ENCODE measurements around the gene NAP1L4.

NAP1L4 gene

DNA sequence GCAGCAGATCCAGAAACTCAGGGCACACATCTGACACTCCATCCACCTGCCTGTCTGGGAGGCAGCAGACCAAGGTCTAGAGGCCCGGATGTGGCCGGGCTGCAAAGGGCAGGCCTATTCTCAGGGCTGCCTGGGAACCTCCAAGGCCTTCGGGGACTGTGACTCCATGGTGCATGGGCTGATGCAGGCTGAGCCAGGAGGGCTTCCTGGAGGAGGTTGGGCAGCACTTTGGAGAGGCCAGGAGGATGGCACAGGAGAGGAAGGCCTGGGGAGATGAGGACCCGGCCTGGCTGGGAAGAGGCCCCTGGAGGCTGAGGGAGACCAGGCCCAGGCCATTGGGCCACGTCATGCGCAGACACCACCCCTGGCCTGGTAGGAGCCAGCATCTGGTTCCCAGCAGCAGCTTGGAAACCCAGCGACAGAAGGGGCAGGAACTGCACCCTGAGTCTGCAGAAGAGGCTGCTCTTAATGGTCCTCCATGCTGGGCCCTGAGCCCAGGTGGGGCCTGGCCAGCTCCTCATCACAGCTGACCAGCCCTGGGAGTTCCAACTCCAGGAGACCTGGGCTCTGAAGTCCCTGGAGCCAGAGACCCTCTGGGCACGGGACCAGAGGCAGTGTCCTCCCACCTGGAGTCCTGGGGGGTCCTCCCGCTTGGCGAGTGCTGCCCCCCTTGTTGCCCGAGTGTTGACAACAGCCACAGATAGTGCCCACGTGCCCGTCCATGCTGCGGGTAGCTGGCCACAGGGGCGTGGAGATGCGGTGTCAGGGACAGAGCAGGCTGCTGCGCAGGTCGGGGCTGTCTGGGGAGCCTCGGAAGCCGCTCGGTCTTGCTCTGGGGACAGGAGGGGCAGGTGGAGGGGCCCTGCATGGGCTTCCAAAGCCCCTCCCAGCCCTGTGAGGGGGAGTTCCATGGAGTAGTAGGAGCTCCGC, 68.4 kb downstream of the NAP1L4 start:
- H2AFZ ChIP-seq (ENCODE audit: low read length), result no peak overlapping the region
- no peak overlapping the region for H3K27ac ChIP-seq (ENCODE audit: low read depth, low read length, poor library complexity, severe bottlenecking)
- no peaks in the 10 kb centered on the region for H3K4me1 ChIP-seq (ENCODE audit: insufficient read depth, low read length, severe bottlenecking)
- no peaks in the 10 kb centered on the region for H3K79me2 ChIP-seq (ENCODE audit: insufficient read depth, low read length)
- peaks cover 4% of the 10 kb centered on the region; the same call in 1 of the 2 replicates for H3K27me3 ChIP-seq (ENCODE audit: insufficient read depth, low read length)
- no peaks in the 10 kb centered on the region for H3K36me3 ChIP-seq (ENCODE audit: insufficient read depth, low read length)
- H3F3A ChIP-seq (ENCODE audit: insufficient read depth, low read length), result no peaks in the 10 kb centered on the region
- TF ChIP-seq, protein P1, sequence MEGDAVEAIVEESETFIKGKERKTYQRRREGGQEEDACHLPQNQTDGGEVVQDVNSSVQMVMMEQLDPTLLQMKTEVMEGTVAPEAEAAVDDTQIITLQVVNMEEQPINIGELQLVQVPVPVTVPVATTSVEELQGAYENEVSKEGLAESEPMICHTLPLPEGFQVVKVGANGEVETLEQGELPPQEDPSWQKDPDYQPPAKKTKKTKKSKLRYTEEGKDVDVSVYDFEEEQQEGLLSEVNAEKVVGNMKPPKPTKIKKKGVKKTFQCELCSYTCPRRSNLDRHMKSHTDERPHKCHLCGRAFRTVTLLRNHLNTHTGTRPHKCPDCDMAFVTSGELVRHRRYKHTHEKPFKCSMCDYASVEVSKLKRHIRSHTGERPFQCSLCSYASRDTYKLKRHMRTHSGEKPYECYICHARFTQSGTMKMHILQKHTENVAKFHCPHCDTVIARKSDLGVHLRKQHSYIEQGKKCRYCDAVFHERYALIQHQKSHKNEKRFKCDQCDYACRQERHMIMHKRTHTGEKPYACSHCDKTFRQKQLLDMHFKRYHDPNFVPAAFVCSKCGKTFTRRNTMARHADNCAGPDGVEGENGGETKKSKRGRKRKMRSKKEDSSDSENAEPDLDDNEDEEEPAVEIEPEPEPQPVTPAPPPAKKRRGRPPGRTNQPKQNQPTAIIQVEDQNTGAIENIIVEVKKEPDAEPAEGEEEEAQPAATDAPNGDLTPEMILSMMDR (IDR thresholded peaks at IDR 0.05; ENCODE audit: low read length), result no peak
- no peak for TF ChIP-seq EZH2 (IDR thresholded peaks at IDR 0.05; ENCODE audit: borderline replicate concordance, low read length)
- H3K4me2 ChIP-seq (ENCODE audit: low read length), result no peak overlapping the region
- no peak overlapping the region for H3K9ac ChIP-seq (ENCODE audit: low read length)
- H3K9me2 ChIP-seq (ENCODE audit: low read depth, low read length), result no peaks in the 10 kb centered on the region
- no peak overlapping the region for H3K4me3 ChIP-seq (ENCODE audit: low read depth, low read length, poor library complexity, severe bottlenecking)
- no peaks in the 10 kb centered on the region for H3K9me3 ChIP-seq (ENCODE audit: low read length)
- H4K20me1 ChIP-seq (ENCODE audit: insufficient read depth, low read length), result no peaks in the 10 kb centered on the region

DNA sequence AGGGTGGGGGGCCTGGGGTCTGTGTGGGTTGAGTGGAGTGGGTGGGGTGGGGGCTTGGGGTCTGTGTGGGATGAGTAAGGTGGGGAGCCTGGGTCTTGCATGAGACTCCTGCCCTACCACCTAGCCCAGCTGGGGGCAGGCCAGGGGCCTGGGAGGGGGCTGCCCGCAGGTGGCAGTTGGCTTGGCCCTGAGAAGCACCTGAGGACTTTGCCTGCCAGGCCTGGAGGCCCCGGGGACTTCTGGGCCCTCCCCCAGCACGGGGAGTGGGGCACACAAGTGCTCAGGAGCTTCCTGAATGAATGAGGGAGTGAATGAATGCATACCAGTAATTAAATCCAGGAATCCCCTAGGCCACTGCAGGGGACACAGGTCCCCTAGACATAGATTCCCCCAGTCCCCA, 69.5 kb downstream of the NAP1L4 start:
- Histone ChIP-seq H4K20me1 (ENCODE audit: insufficient read depth, low read length) (no peaks in the 10 kb centered on the region), H3K9ac (ENCODE audit: low read length) (no peak overlapping the region), H3K27me3 (ENCODE audit: insufficient read depth, low read length) (peaks cover 4% of the 10 kb centered on the region; the same call in 1 of the 2 replicates), H3K36me3 (ENCODE audit: insufficient read depth, low read length) (no peaks in the 10 kb centered on the region), H3K79me2 (ENCODE audit: insufficient read depth, low read length) (no peaks in the 10 kb centered on the region), H2AFZ (ENCODE audit: low read length) (no peak overlapping the region), H3K4me1 (ENCODE audit: insufficient read depth, low read length, severe bottlenecking) (no peaks in the 10 kb centered on the region), H3K4me3 (ENCODE audit: low read depth, low read length, poor library complexity, severe bottlenecking) (no peak overlapping the region), H3K9me3 (ENCODE audit: low read length) (no peaks in the 10 kb centered on the region), H3K27ac (ENCODE audit: low read depth, low read length, poor library complexity, severe bottlenecking) (no peak overlapping the region), H3K9me2 (ENCODE audit: low read depth, low read length) (no peaks in the 10 kb centered on the region), H3F3A (ENCODE audit: insufficient read depth, low read length) (no peaks in the 10 kb centered on the region), H3K4me2 (ENCODE audit: low read length) (no peak overlapping the region)
- TF ChIP-seq, protein P1 (IDR thresholded peaks at IDR 0.05; ENCODE audit: low read length), result no peak
- no peak for TF ChIP-seq EZH2 (IDR thresholded peaks at IDR 0.05; ENCODE audit: borderline replicate concordance, low read length)

GRCh38 chr11:2921742-2922493, 70.2 kb downstream of the NAP1L4 start:
- H3K79me2 ChIP-seq (ENCODE audit: insufficient read depth, low read length), result no peaks in the 10 kb centered on the region
- H3K36me3 ChIP-seq (ENCODE audit: insufficient read depth, low read length), result no peaks in the 10 kb centered on the region
- no peak overlapping the region for H3K4me2 ChIP-seq (ENCODE audit: low read length)
- no peak overlapping the region for H2AFZ ChIP-seq (ENCODE audit: low read length)
- H3K27me3 ChIP-seq (ENCODE audit: insufficient read depth, low read length), result peaks cover 4% of the 10 kb centered on the region; the same call in 1 of the 2 replicates
- H3K27ac ChIP-seq (ENCODE audit: low read depth, low read length, poor library complexity, severe bottlenecking), result no peak overlapping the region
- no peak overlapping the region for H3K4me3 ChIP-seq (ENCODE audit: low read depth, low read length, poor library complexity, severe bottlenecking)
- H3K4me1 ChIP-seq (ENCODE audit: insufficient read depth, low read length, severe bottlenecking), result no peaks in the 10 kb centered on the region
- H3K9me2 ChIP-seq (ENCODE audit: low read depth, low read length), result no peaks in the 10 kb centered on the region
- H3K9ac ChIP-seq (ENCODE audit: low read length), result no peak overlapping the region
- TF ChIP-seq, protein P1 (IDR thresholded peaks at IDR 0.05; ENCODE audit: low read length), result no peak
- no peak for TF ChIP-seq EZH2 (IDR thresholded peaks at IDR 0.05; ENCODE audit: borderline replicate concordance, low read length)
- H4K20me1 ChIP-seq (ENCODE audit: insufficient read depth, low read length), result no peaks in the 10 kb centered on the region
- H3K9me3 ChIP-seq (ENCODE audit: low read length), result no peaks in the 10 kb centered on the region
- no peaks in the 10 kb centered on the region for H3F3A ChIP-seq (ENCODE audit: insufficient read depth, low read length)

All from OCI-LY1 (cell line).